SK-N-SH (cell line): Measurements from ENCODE around the gene MME. TPM values are rescaled to one million over a fixed set of nuclear protein-coding genes. Genes with fewer than 3 reads are reported as not detected.

Experiments used
- CTCF ChIA-PET: fragments of 300-600, 350-600 bp; formaldehyde crosslinking; extraction: SDS; loops from one replicate; lab custom pipeline; 2021; lab: Yijun Ruan, JAX
- POLR2A ChIA-PET: fragments of 350-600 bp; sonication (Branson Sonifier 250); formaldehyde crosslinking; extraction: SDS; loops from one replicate; lab custom pipeline; 2020; ENCODE audit warnings: antibody characterized with exemption, inconsistent platforms; lab: Yijun Ruan, JAX
- DNase-seq: peaks from one replicate; pipeline ENCODE4 v3.0.0; 2012
- H2AFZ ChIP-seq: fragments of 200-600 bp; sonication (generic); 2 replicates; pipeline ENCODE4 v1.8.1; 2016; ENCODE audit warnings: antibody characterized with exemption, mild to moderate bottlenecking, low read depth
- H3F3A ChIP-seq: fragments of 200-600 bp; sonication (generic); replicated peaks from 2 replicates; pipeline ENCODE3; 2016; ENCODE audit warnings: antibody characterized with exemption, mild to moderate bottlenecking; ENCODE audit not compliant: insufficient read depth
- H3K27ac ChIP-seq, 2 experiments: fragments of 200-500 bp in 1 of 2; fragments of 200-600 bp in 1 of 2; sonication (Bioruptor generic) in 1 of 2; sonication (generic), shearing (Covaris generic) in 1 of 2; 2 replicates each; pipeline versions ENCODE4 v1.5.1 to v1.6.1; 2014 to 2016; ENCODE audit warnings: low read depth in 2 of 2, inconsistent platforms in 1 of 2, low read length in 1 of 2, mild to moderate bottlenecking in 1 of 2, mixed read lengths in 1 of 2
- H3K27me3 ChIP-seq: fragments of 200-600 bp; sonication (generic), shearing (Covaris generic); 2 replicates; pipeline ENCODE4 v1.6.1; 2016; ENCODE audit warnings: mixed run types; ENCODE audit not compliant: insufficient read depth
- H3K36me3 ChIP-seq, 2 experiments: fragments of 200-500 bp in 1 of 2; fragments of 200-600 bp in 1 of 2; sonication (Bioruptor generic) in 1 of 2; sonication (generic) in 1 of 2; replicated peaks in 1 of 2; 2 replicates each; pipeline versions ENCODE3 to v1.5.1; 2014 to 2016; ENCODE audit warnings: low read length in 1 of 2, mild to moderate bottlenecking in 1 of 2; ENCODE audit not compliant: insufficient read depth in 2 of 2, control insufficient read depth in 1 of 2
- H3K4me1 ChIP-seq, 2 experiments: fragments of 200-500 bp in 1 of 2; fragments of 200-600 bp in 1 of 2; sonication (Bioruptor generic) in 1 of 2; sonication (generic), shearing (Covaris generic) in 1 of 2; 2 replicates each; pipeline versions ENCODE4 v1.5.1 to v1.6.1; 2014 to 2016; ENCODE audit warnings: low read depth in 1 of 2, low read length in 1 of 2, mixed run types in 1 of 2; ENCODE audit not compliant: insufficient read depth in 2 of 2, control insufficient read depth in 1 of 2
- H3K4me2 ChIP-seq: fragments of 200-600 bp; sonication (generic), shearing (Covaris generic); 2 replicates; pipeline ENCODE4 v1.6.1; 2017; ENCODE audit warnings: mixed run types
- H3K4me3 ChIP-seq, 2 experiments: fragments of 200-500 bp in 1 of 2; fragments of 200-600 bp in 1 of 2; sonication (Bioruptor generic) in 1 of 2; sonication (generic), shearing (Covaris generic) in 1 of 2; 2 replicates each; pipeline versions ENCODE4 v1.5.1 to v1.8.1; 2014 to 2016; ENCODE audit warnings: low read depth in 2 of 2, inconsistent platforms in 1 of 2, low read length in 1 of 2, mild to moderate bottlenecking in 1 of 2, mixed read lengths in 1 of 2, moderate library complexity in 1 of 2
- H3K79me2 ChIP-seq: fragments of 200-600 bp; sonication (generic); 2 replicates; pipeline ENCODE4 v1.8.1; 2017; ENCODE audit warnings: mild to moderate bottlenecking; ENCODE audit not compliant: insufficient read depth
- H3K9ac ChIP-seq: fragments of 200-600 bp; sonication (generic); 2 replicates; pipeline ENCODE4 v1.6.1; 2017; ENCODE audit warnings: mixed run types
- H3K9me2 ChIP-seq: fragments of 200-600 bp; sonication (generic); 2 replicates; pipeline ENCODE4 v1.6.1; 2017; ENCODE audit warnings: mixed run types
- H3K9me3 ChIP-seq: fragments of 200-600 bp; sonication (generic); 2 replicates; pipeline ENCODE4 v1.6.1; 2017; ENCODE audit warnings: mixed run types, mild to moderate bottlenecking, moderate library complexity
- H4K20me1 ChIP-seq: fragments of 200-600 bp; sonication (generic); 2 replicates; pipeline ENCODE4 v1.6.1; 2017; ENCODE audit warnings: mild to moderate bottlenecking, mixed run types; ENCODE audit not compliant: insufficient read depth
- ELF1 ChIP-seq: IDR thresholded peaks from 2 replicates; pipeline ENCODE4 v1.4.0; 2012
- EP300 ChIP-seq, 2 experiments: IDR thresholded peaks; 2 replicates each; pipeline versions ENCODE4 v1.4.0 to v1.6.1; 2012; ENCODE audit warnings: borderline replicate concordance in 1 of 2, low read depth in 1 of 2, low read length in 1 of 2
- FOSL2 ChIP-seq: IDR thresholded peaks from 2 replicates; pipeline ENCODE4 v1.4.0; 2012; ENCODE audit warnings: low read depth, mild to moderate bottlenecking, moderate library complexity, borderline replicate concordance
- FOXJ3 ChIP-seq: sonication (generic); formaldehyde crosslinking; IDR thresholded peaks from 2 replicates; pipeline ENCODE4 v1.5.1; 2020; ENCODE audit warnings: mild to moderate bottlenecking, missing genetic modification reagents
- GABPA ChIP-seq: IDR thresholded peaks from 2 replicates; pipeline ENCODE4 v1.4.0; 2012; ENCODE audit warnings: low read depth, mild to moderate bottlenecking
- JUND ChIP-seq: IDR thresholded peaks from 2 replicates; pipeline ENCODE4 v1.4.0; 2012
- MXI1 ChIP-seq: IDR thresholded peaks from 2 replicates; pipeline ENCODE4 v1.6.1; 2012; ENCODE audit warnings: mild to moderate bottlenecking, low read depth, low read length, improper control_type of control experiment
- NFIC ChIP-seq: IDR thresholded peaks from 2 replicates; pipeline ENCODE4 v1.4.0; 2012; ENCODE audit warnings: borderline replicate concordance
- NRF1 ChIP-seq: IDR thresholded peaks from 2 replicates; pipeline ENCODE4 v1.6.1; 2012; ENCODE audit warnings: low read depth, mild to moderate bottlenecking, low read length
- POLR2AphosphoS5 ChIP-seq: IDR thresholded peaks from 2 replicates; pipeline ENCODE4 v1.6.1; 2012; ENCODE audit warnings: low read depth, low read length
- RCOR1 ChIP-seq: fragments of 150-350 bp; IDR thresholded peaks from 2 replicates; pipeline ENCODE4 v1.6.1; 2017; ENCODE audit warnings: antibody characterized with exemption, low read length
- RFX5 ChIP-seq: IDR thresholded peaks from 2 replicates; pipeline ENCODE4 v1.6.1; 2012; ENCODE audit warnings: mild to moderate bottlenecking, improper control_type of control experiment, low read length
- RXRA ChIP-seq: IDR thresholded peaks from 2 replicates; pipeline ENCODE4 v1.4.0; 2012; ENCODE audit warnings: low read depth, mild to moderate bottlenecking, borderline replicate concordance
- SMC3 ChIP-seq: IDR thresholded peaks from 2 replicates; pipeline ENCODE4 v1.6.1; 2012; ENCODE audit warnings: low read depth, low read length, improper control_type of control experiment
- YY1 ChIP-seq: IDR thresholded peaks from 2 replicates; pipeline ENCODE4 v1.4.0; 2012; ENCODE audit warnings: low read depth, mild to moderate bottlenecking
- WGBS: methylation state at CpG from one replicate; pipeline ENCODE4 v1.1.6; 2017; ENCODE audit warnings: low lambda C conversion rate; 5-methylcytosine and 5-hydroxymethylcytosine counted together
- polyA plus RNA-seq, 3 experiments: library from polyadenylated mRNA; depleted of rRNA; stranded (reverse); fragments of >200 nt; gene quantifications; 2 replicates each; pipeline ENCODE4 v1.2.3, GENCODE V29; 2012
- TF ChIP-seq, protein P1 (sequence below): fragments of 150-350 bp; IDR thresholded peaks from 2 replicates; pipeline ENCODE4 v1.6.1; 2017; ENCODE audit warnings: antibody characterized with exemption, low read length, low read depth, borderline replicate concordance
- TF ChIP-seq, protein P2 (sequence below): IDR thresholded peaks from 2 replicates; pipeline ENCODE4; 2012
- TF ChIP-seq, protein P3 (sequence below): IDR thresholded peaks from 2 replicates; pipeline ENCODE4 v1.4.0; 2012; ENCODE audit warnings: low read depth, borderline replicate concordance

Gene MME
- polyA plus RNA-seq, 1 of the 3 experiments (the other 2 are of a cell fraction): 167 TPM

DNA sequence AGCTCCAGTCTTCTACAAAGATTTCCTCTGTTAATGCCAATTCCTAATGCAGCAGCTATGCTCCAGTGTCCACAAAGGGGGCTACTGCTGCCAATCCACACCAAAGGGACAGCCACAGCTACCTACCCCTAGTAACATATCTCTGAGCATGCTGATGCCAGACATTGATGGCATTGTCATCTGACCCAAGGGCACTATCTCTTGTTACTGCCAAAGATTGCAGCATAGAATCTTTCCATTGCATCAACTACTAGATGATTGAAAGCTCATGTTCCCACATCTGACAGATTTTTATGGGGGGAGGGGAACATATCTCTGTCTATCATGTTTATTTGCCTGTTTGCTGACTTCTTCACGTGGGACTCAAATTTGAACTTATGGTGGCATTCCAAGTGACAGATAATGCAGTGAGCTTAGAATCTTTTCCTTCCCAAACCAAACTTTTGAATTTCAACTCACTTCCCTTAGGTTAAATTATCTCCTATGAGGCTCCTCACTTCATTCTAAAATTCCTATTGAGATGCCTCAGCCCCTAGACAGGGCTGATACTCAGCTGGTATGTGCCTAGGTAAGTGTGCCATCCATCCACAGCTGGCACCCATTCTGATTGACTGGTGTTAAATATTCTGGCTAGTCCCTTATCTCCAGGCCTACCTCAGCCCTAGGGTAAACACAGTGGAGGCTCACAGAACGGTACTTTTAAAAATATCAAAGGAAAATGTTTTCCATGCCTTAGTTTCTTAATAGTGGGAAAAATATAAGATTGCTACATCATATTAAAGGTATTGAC lies 113.0 kb downstream of the MME start:
- WGBS: 35% methylated on average over 2 of the region's 2 CpGs
- no peaks in the 10 kb centered on the region for H3K9me3 ChIP-seq

DNA sequence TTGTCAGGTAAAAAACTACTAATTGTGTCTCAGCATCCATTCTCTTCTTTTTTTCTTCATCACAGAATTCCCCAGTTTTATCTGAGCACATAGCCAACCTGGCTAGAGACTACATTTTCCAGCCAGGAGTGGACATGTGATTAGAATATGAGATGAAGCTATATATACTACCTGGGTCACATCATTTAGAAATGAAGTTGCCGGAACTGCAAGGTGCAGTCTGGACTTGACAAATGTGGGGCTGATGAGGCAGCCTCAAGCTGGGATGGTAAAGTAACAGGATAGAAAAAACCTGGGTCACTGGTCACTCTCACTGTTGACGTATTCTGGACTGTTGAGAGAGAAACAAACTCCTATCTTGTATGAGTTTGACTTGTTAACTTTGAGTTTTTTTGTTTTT lies 113.7 kb downstream of the MME start:
- H4K20me1 ChIP-seq: no peaks in the 10 kb centered on the region
- TF ChIP-seq FOSL2 (no peak), SMC3 (no peak; the same call in 1 of the 2 replicates), RFX5 (no peak), POLR2AphosphoS5 (no peak), GABPA (no peak), JUND (no peak), RCOR1 (no peak), ELF1 (no peak), FOXJ3 (CRISPR knock-in tag) (no peak), MXI1 (no peak), NRF1 (no peak), YY1 (no peak)
- TF ChIP-seq, protein P1, sequence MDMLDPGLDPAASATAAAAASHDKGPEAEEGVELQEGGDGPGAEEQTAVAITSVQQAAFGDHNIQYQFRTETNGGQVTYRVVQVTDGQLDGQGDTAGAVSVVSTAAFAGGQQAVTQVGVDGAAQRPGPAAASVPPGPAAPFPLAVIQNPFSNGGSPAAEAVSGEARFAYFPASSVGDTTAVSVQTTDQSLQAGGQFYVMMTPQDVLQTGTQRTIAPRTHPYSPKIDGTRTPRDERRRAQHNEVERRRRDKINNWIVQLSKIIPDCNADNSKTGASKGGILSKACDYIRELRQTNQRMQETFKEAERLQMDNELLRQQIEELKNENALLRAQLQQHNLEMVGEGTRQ: no peak
- TF ChIP-seq, protein P2, sequence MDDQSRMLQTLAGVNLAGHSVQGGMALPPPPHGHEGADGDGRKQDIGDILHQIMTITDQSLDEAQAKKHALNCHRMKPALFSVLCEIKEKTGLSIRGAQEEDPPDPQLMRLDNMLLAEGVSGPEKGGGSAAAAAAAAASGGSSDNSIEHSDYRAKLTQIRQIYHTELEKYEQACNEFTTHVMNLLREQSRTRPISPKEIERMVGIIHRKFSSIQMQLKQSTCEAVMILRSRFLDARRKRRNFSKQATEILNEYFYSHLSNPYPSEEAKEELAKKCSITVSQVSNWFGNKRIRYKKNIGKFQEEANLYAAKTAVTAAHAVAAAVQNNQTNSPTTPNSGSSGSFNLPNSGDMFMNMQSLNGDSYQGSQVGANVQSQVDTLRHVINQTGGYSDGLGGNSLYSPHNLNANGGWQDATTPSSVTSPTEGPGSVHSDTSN: no peak
- H3F3A ChIP-seq: no peaks in the 10 kb centered on the region
- no peak overlapping the region for H2AFZ ChIP-seq
- POLR2A ChIA-PET: no interaction called here
- no peaks in the 10 kb centered on the region for H3K9me3 ChIP-seq
- no peak overlapping the region for H3K4me3 ChIP-seq
- CTCF ChIA-PET: no interaction called here
- no peaks in the 10 kb centered on the region for H3K79me2 ChIP-seq
- no peaks in the 10 kb centered on the region for H3K9me2 ChIP-seq
- no peak overlapping the region for H3K9ac ChIP-seq
- no peaks in the 10 kb centered on the region for H3K27me3 ChIP-seq
- H3K27ac ChIP-seq: no peak overlapping the region
- H3K4me2 ChIP-seq: no peak overlapping the region
- no peak for DNase-seq
- H3K36me3 ChIP-seq: no peaks in the 10 kb centered on the region
- H3K4me1 ChIP-seq: no peaks in the 10 kb centered on the region
- WGBS: 82% methylated on average over 2 of the region's 2 CpGs

More for the DNA sequence above, 113.0 kb downstream of the MME start:
- no peaks in the 10 kb centered on the region for H3F3A ChIP-seq
- H3K27ac ChIP-seq: no peak overlapping the region
- TF ChIP-seq POLR2AphosphoS5: no peak
- TF ChIP-seq, protein P3, sequence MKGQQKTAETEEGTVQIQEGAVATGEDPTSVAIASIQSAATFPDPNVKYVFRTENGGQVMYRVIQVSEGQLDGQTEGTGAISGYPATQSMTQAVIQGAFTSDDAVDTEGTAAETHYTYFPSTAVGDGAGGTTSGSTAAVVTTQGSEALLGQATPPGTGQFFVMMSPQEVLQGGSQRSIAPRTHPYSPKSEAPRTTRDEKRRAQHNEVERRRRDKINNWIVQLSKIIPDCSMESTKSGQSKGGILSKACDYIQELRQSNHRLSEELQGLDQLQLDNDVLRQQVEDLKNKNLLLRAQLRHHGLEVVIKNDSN: no peak
- TF ChIP-seq MXI1: no peak
- no peak for TF ChIP-seq EP300 (IDR thresholded peaks at IDR 0.05; ENCODE audit: borderline replicate concordance in 1 of 2, low read depth in 1 of 2, low read length in 1 of 2)
- no peak for TF ChIP-seq NFIC
- no peak for TF ChIP-seq RXRA
- TF ChIP-seq FOSL2: no peak
- H2AFZ ChIP-seq: no peak overlapping the region
- no peaks in the 10 kb centered on the region for H3K36me3 ChIP-seq
- no peaks in the 10 kb centered on the region for H3K9me2 ChIP-seq
- no peak overlapping the region for H3K4me3 ChIP-seq
- no peak overlapping the region for H3K9ac ChIP-seq
- DNase-seq: no peak
- POLR2A ChIA-PET: no interaction called here
- no peaks in the 10 kb centered on the region for H3K79me2 ChIP-seq
- H3K4me2 ChIP-seq: no peak overlapping the region
- no peaks in the 10 kb centered on the region for H4K20me1 ChIP-seq
- CTCF ChIA-PET: no interaction called here
- H3K4me1 ChIP-seq: no peaks in the 10 kb centered on the region
- H3K27me3 ChIP-seq: no peaks in the 10 kb centered on the region
